Calu3 (cell line): ENCODE data around the gene SPATA21. TPM values are rescaled to one million over a fixed set of nuclear protein-coding genes. Genes with fewer than 3 reads are reported as not detected.

Experiments used
- BruUV-seq: library from RNA; stranded (reverse); fragments of 400-500 nt; replicated peaks from 2 replicates; lab custom pipeline; 2021; lab: Mats Ljungman, UMichigan
- CTCF ChIA-PET: fragments of 300-600 bp; sonication (Branson Sonifier 250); formaldehyde crosslinking; loops from one replicate; lab custom pipeline; 2022; ENCODE audit warnings: antibody characterized with exemption; lab: Charles Lee
- DNase-seq: peaks from one replicate; pipeline ENCODE4 v3.0.0; 2022
- H3K27ac Mint-ChIP-seq: one replicate; pipeline ENCODE4 v1.8.0; 2022; ENCODE audit warnings: mixed read lengths; ENCODE audit not compliant: unreplicated experiment
- H3K27me3 Mint-ChIP-seq: one replicate; pipeline ENCODE4 v1.8.0; 2022; ENCODE audit warnings: mixed read lengths; ENCODE audit not compliant: unreplicated experiment
- H3K36me3 Mint-ChIP-seq: one replicate; pipeline ENCODE4 v1.8.0; 2022; ENCODE audit warnings: mild to moderate bottlenecking, moderate library complexity, mixed read lengths; ENCODE audit not compliant: insufficient read depth, unreplicated experiment
- H3K4me1 Mint-ChIP-seq: one replicate; pipeline ENCODE4 v1.8.0; 2022; ENCODE audit warnings: mild to moderate bottlenecking, low read depth, mixed read lengths; ENCODE audit not compliant: unreplicated experiment
- H3K4me3 Mint-ChIP-seq: one replicate; pipeline ENCODE4 v1.8.0; 2022; ENCODE audit warnings: mild to moderate bottlenecking, low read depth, moderate library complexity, mixed read lengths; ENCODE audit not compliant: unreplicated experiment
- H3K9me3 Mint-ChIP-seq: one replicate; pipeline ENCODE4 v1.8.0; 2022; ENCODE audit warnings: low read depth, mixed read lengths; ENCODE audit not compliant: unreplicated experiment
- intact Hi-C: fragments of 100-400 bp; cut with micrococcal nuclease; formaldehyde crosslinking; loops from one replicate; pipeline ENCODE4 v1.10.0; 2022; ENCODE audit not compliant: unreplicated experiment
- total RNA-seq: library from RNA; stranded (reverse); gene quantifications from 2 replicates; pipeline ENCODE4 v1.2.3, GENCODE V29; 2022
- TF ChIP-seq, protein P1 (sequence below): fragments of 200-600 bp; IDR thresholded peaks from one replicate; pipeline ENCODE4 v1.8.0; 2022; ENCODE audit warnings: antibody characterized with exemption; ENCODE audit not compliant: unreplicated experiment

SPATA21 gene
- total RNA-seq, 1 experiment from 2014 or later, result not detected

DNA sequence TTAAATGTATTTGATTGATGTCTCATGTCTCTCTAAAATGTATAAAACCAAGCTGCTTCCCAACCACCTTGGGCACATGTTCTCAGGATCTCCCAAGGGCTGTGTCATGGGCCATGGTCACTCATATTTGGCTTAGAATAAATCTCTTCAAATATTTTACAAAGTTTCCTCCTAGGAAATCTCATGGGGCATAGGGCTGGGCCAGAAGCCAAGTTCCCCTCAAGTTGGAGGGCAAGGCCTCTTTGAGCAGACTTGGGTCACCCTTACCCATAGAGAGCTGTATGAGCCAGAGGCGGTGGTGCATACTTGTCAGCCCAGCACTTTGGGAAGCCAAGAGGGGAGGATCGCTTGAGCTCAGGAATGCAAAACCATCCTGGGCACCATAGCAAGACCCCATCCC lies 82.6 kb downstream of the SPATA21 start:
- Mint-ChIP-seq H3K27me3 (no peaks in the 10 kb centered on the region), H3K36me3 (peaks cover 21% of the 10 kb centered on the region), H3K27ac (no peak overlapping the region), H3K9me3 (no peaks in the 10 kb centered on the region), H3K4me1 (peaks cover 10% of the 10 kb centered on the region), H3K4me3 (no peak overlapping the region)
- TF ChIP-seq, protein P1, sequence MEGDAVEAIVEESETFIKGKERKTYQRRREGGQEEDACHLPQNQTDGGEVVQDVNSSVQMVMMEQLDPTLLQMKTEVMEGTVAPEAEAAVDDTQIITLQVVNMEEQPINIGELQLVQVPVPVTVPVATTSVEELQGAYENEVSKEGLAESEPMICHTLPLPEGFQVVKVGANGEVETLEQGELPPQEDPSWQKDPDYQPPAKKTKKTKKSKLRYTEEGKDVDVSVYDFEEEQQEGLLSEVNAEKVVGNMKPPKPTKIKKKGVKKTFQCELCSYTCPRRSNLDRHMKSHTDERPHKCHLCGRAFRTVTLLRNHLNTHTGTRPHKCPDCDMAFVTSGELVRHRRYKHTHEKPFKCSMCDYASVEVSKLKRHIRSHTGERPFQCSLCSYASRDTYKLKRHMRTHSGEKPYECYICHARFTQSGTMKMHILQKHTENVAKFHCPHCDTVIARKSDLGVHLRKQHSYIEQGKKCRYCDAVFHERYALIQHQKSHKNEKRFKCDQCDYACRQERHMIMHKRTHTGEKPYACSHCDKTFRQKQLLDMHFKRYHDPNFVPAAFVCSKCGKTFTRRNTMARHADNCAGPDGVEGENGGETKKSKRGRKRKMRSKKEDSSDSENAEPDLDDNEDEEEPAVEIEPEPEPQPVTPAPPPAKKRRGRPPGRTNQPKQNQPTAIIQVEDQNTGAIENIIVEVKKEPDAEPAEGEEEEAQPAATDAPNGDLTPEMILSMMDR, result no peak
- CTCF ChIA-PET, result no interaction called here
- intact Hi-C loops, result no loop called here
- BruUV-seq, result no TSS peak
- DNase-seq, result no peak

DNA sequence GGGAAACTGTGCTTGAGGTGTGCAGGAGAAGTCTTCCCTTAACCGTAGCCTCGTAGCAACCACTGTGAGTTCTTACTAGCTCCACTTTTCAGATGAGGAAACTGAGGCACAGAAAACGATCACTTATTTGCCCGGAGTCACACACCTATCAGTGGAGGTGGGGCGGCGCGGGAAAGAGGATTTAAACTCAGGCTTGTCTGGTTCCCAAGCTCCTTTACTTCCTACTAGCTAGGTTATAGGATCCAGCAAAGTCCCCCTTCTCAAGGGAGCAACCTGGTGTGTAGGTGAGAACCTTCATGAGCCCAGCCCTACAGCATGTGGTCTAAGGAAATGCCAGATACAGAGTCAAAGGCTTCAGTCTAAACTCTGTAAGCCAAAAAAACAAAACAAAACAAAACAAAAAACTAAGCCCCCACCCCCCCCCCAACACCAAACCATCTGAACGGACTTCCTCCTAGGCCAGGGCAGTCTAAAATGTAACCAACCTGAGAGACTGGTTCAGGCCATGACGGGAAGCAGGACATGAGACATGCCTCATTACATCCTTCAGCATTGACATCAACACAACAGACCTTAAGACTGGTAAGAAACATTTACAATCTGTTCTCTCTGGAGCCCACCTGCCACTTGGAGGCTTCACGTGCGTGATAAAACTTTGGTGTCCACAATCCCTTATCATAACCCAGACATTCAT lies 84.2 kb downstream of the SPATA21 start:
- Mint-ChIP-seq H3K4me1 (peaks cover 10% of the 10 kb centered on the region), H3K4me3 (peak overlapping the region; percentile 93), H3K27me3 (no peaks in the 10 kb centered on the region), H3K9me3 (no peaks in the 10 kb centered on the region), H3K36me3 (peaks cover 21% of the 10 kb centered on the region), H3K27ac (peak overlapping the region; percentile 50)
- CTCF ChIA-PET, result no interaction called here
- TSS peak; percentile 86 for BruUV-seq
- intact Hi-C loops, result no loop called here
- DNase-seq, result peak; percentile 4
- TF ChIP-seq, protein P1, result no peak

DNA sequence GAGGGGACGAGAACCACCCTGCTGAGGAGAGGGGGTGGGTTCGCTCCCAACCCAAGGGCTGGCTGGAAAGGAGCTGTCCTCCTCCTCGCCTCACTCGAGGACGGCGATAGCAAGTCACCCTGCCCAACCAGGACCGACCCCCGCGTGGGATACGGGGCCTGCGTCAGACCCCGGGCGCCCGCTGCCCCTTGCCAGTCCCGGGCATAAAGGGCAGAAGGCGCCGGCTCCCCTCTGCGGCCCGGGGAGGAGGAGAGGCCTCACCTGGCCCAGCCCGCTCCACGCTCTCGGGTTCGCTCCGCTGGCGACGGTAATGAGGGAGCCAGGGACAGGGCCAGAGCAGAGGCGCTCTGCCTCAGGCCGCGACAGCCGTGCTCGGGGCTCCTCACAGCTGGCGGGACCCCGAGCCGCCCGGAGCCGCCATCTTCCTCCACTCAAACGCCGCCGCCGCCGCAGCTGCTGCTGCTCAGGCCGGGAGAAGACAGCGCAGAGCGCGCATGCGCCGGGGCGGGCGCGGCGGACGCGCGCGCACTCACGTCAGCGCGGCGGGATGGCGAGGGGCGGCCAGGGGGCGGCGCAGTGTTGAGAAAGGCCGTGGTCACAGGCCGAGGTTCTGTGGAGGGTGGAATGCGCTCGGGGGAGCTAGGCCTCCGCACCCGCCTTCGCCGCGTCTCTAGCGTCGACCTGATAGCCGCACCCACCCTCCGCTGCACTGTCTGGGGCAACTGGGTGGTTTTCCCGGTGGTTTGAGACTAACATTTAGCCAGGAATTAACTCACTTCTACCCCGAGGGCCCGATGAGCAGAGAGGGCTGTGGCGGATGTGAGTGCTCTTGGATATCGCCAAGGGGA lies 85.0 kb downstream of the SPATA21 start, which contains the start of gene FBXO42:
Gene FBXO42, minus strand, starts transcription at position 487 of the 848 bp plus-strand sequence. CDS start 37,062 bp downstream, outside the sequence.
- Mint-ChIP-seq H3K4me3 (peak within 1 kb of the TSS; percentile 93), H3K4me1 (peaks cover 10% of the 10 kb centered on the region), H3K27ac (peak within 1 kb of the TSS; percentile 66), H3K36me3 (peaks cover 21% of the 10 kb centered on the region), H3K27me3 (no peaks in the 10 kb centered on the region), H3K9me3 (no peaks in the 10 kb centered on the region)
- no TSS peak for BruUV-seq
- intact Hi-C loops, result no loop called here
- CTCF ChIA-PET, result interaction anchor here (0.8 kb wide), 1 partner anchor 10 kb away, joined by 3 read pairs; no protein-coding TSS in a partner anchor
- peak; percentile 88 for DNase-seq
- TF ChIP-seq, protein P1, result peak; percentile 17

DNA sequence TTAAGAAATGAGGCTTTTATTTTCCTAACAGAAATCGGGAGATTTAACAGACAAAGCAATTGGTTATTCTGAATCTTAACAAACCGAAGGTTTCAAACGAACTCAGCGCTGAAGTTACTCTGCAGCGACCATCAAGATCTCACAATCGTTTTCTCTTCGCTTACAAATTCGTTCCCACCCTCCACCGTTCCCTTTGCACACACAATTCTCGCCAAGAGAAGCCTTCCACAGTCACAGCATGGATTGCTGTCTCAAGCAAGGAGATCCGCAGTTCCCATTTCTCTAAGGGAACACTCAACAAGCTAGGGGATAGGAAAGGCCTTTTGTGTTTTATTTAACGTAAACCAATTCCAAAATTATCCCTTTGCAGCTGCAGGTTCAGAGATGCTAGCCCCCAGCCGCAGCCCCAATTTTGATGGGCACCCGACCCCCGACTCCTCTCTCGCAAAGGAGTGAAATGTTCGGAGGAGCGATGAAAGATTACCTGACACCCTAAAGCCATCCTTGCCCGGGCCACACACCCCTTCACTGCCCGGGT lies 85.7 kb downstream of the SPATA21 start:
- Mint-ChIP-seq H3K27ac (peak overlapping the region; percentile 66), H3K27me3 (no peaks in the 10 kb centered on the region), H3K4me1 (peaks cover 10% of the 10 kb centered on the region), H3K36me3 (peaks cover 21% of the 10 kb centered on the region), H3K4me3 (peak overlapping the region; percentile 93), H3K9me3 (no peaks in the 10 kb centered on the region)
- CTCF ChIA-PET, result interaction anchor here (0.8 kb wide), 1 partner anchor 11 kb away, joined by 3 read pairs; no protein-coding TSS in a partner anchor
- intact Hi-C loops, result no loop called here
- no TSS peak for BruUV-seq
- no peak for DNase-seq
- TF ChIP-seq, protein P1, result no peak
